CD14-positive monocyte (primary cell): ENCODE data around the gene CDH15. TPM values are rescaled to one million over a fixed set of nuclear protein-coding genes. Genes with fewer than 3 reads are reported as not detected.
"Not testable (repeated sequence)": the region's sequence is repeated elsewhere in the genome, so short reads cannot be mapped to it uniquely, and the experiment has no call there.

Experiments used
- DNase-seq, 3 donors: peaks; one replicate each; pipeline ENCODE4 v3.0.0-alpha.2; 2011 to 2022
- H2AFZ ChIP-seq: 2 replicates; pipeline ENCODE4 v1.6.0; 2012; ENCODE audit warnings: mild to moderate bottlenecking, low read depth, low read length, inconsistent platforms; ENCODE audit not compliant: insufficient read depth, poor library complexity, severe bottlenecking
- H3K27ac ChIP-seq, 2 donors: 1 replicate in 1 of 2; 2 replicates in 1 of 2; pipeline ENCODE4 v1.5.1; 2012 to 2013; ENCODE audit warnings: low read length in 2 of 2, control low read depth in 1 of 2, inconsistent platforms in 1 of 2, low read depth in 1 of 2, mild to moderate bottlenecking in 1 of 2
- H3K27me3 ChIP-seq, 2 donors: one replicate each; pipeline versions ENCODE4 v1.6.0 to v1.6.1; 2011 to 2013; ENCODE audit warnings: low read length in 2 of 2; ENCODE audit not compliant: control insufficient read depth in 2 of 2, insufficient read depth in 2 of 2
- H3K36me3 ChIP-seq, 2 donors: replicated peaks in 1 of 2; 1 replicate in 1 of 2; 2 replicates in 1 of 2; pipeline versions ENCODE4 v1.5.1 to v1.6.1; 2012 to 2013; ENCODE audit warnings: low read length in 2 of 2, control low read depth in 1 of 2, inconsistent platforms in 1 of 2, mild to moderate bottlenecking in 1 of 2; ENCODE audit not compliant: insufficient read depth in 2 of 2, control insufficient read depth in 1 of 2
- H3K4me1 ChIP-seq, 2 donors: 1 replicate in 1 of 2; 2 replicates in 1 of 2; pipeline versions ENCODE4 v1.5.1 to v1.6.1; 2012 to 2013; ENCODE audit warnings: low read length in 2 of 2, control low read depth in 1 of 2, inconsistent platforms in 1 of 2, mild to moderate bottlenecking in 1 of 2, moderate library complexity in 1 of 2; ENCODE audit not compliant: insufficient read depth in 2 of 2, control insufficient read depth in 1 of 2
- H3K4me2 ChIP-seq: replicated peaks from 2 replicates; pipeline ENCODE3; 2012; ENCODE audit warnings: low read length, moderate library complexity, mild to moderate bottlenecking; ENCODE audit not compliant: poor library complexity, severe bottlenecking; ENCODE audit errors: extremely low read depth
- H3K4me3 ChIP-seq, 3 experiments: fragments of 200-600 bp in 1 of 3; sonication (generic) in 1 of 3; replicated peaks in 1 of 3; 1 replicate in 2 of 3; 2 replicates in 1 of 3; pipeline ENCODE4 v1.5.1; 2011 to 2013; ENCODE audit warnings: low read length in 3 of 3, mild to moderate bottlenecking in 3 of 3, control low read depth in 2 of 3, low read depth in 2 of 3, inconsistent platforms in 1 of 3, moderate library complexity in 1 of 3
- H3K79me2 ChIP-seq: 2 replicates; pipeline ENCODE4 v1.6.0; 2012; ENCODE audit warnings: mild to moderate bottlenecking, control low read depth, inconsistent platforms, low read length, moderate library complexity; ENCODE audit not compliant: insufficient read depth
- H3K9ac ChIP-seq: 2 replicates; pipeline ENCODE4 v1.6.0; 2017; ENCODE audit warnings: low read length, mild to moderate bottlenecking; ENCODE audit not compliant: insufficient read depth, poor library complexity, severe bottlenecking
- H3K9me3 ChIP-seq, 2 donors: replicated peaks in 1 of 2; 1 replicate in 1 of 2; 2 replicates in 1 of 2; pipeline versions ENCODE4 v1.5.1 to v1.6.1; 2012 to 2013; ENCODE audit warnings: low read length in 2 of 2, control low read depth in 1 of 2; ENCODE audit not compliant: control insufficient read depth in 1 of 2, insufficient read depth in 1 of 2
- H4K20me1 ChIP-seq: 2 replicates; pipeline ENCODE4 v1.6.0; 2012; ENCODE audit warnings: mild to moderate bottlenecking, low read length, control low read depth, moderate library complexity; ENCODE audit not compliant: insufficient read depth
- H3K27ac Mint-ChIP-seq, 7 donors: one replicate each; pipeline ENCODE4 v1.8.0; 2020; ENCODE audit warnings: mild to moderate bottlenecking in 7 of 7, mixed read lengths in 7 of 7, moderate library complexity in 6 of 7, inconsistent platforms in 2 of 7
- H3K27me3 Mint-ChIP-seq, 3 donors: one replicate each; pipeline ENCODE4 v1.8.0; 2021 to 2022; ENCODE audit warnings: low read depth in 3 of 3, mild to moderate bottlenecking in 3 of 3, mixed read lengths in 3 of 3, moderate library complexity in 3 of 3, inconsistent platforms in 1 of 3
- H3K36me3 Mint-ChIP-seq, 2 donors: one replicate each; pipeline ENCODE4 v1.8.0; 2020; ENCODE audit warnings: mixed read lengths in 2 of 2, inconsistent platforms in 1 of 2, mild to moderate bottlenecking in 1 of 2
- H3K4me1 Mint-ChIP-seq: one replicate; pipeline ENCODE4 v1.8.0; 2020; ENCODE audit warnings: mild to moderate bottlenecking, mixed read lengths
- H3K4me3 Mint-ChIP-seq, 2 donors: one replicate each; pipeline ENCODE4 v1.8.0; 2020; ENCODE audit warnings: mild to moderate bottlenecking in 2 of 2, mixed read lengths in 2 of 2, moderate library complexity in 1 of 2
- H3K9me3 Mint-ChIP-seq, 7 donors: one replicate each; pipeline ENCODE4 v1.8.0; 2020 to 2022; ENCODE audit warnings: mixed read lengths in 7 of 7, mild to moderate bottlenecking in 6 of 7, moderate library complexity in 6 of 7, inconsistent platforms in 2 of 7
- WGBS: methylation state at CpG from one replicate; pipeline ENCODE4 v1.1.5; 2013; ENCODE audit warnings: missing lambda C conversion rate; ENCODE audit not compliant: insufficient coverage; 5-methylcytosine and 5-hydroxymethylcytosine counted together
- intact Hi-C, 2 donors: fragments of 100-400 bp; cut with micrococcal nuclease; formaldehyde crosslinking; loops; one replicate each; pipeline versions ENCODE4 v1.15.0 to v1.15.1; 2023
- polyA plus RNA-seq, 3 donors: library from polyadenylated mRNA; depleted of rRNA in 1 of 3; unstranded in 2 of 3; stranded (reverse) in 1 of 3; fragments of 300-500 nt in 2 of 3; fragments of >200 nt in 1 of 3; fragmentation: Illumina TruSeq in 2 of 3; gene quantifications; 1 replicate in 2 of 3; 2 replicates in 1 of 3; pipeline ENCODE4 v1.2.3, GENCODE V29; 2012 to 2021
- TF ChIP-seq, protein P1 (sequence below): fragments of 200-600 bp; IDR thresholded peaks from one replicate; pipeline ENCODE4 v1.8.0; 2022; ENCODE audit warnings: antibody characterized with exemption, mild to moderate bottlenecking

Gene CDH15
- polyA plus RNA-seq, 3 donors = not detected

DNA sequence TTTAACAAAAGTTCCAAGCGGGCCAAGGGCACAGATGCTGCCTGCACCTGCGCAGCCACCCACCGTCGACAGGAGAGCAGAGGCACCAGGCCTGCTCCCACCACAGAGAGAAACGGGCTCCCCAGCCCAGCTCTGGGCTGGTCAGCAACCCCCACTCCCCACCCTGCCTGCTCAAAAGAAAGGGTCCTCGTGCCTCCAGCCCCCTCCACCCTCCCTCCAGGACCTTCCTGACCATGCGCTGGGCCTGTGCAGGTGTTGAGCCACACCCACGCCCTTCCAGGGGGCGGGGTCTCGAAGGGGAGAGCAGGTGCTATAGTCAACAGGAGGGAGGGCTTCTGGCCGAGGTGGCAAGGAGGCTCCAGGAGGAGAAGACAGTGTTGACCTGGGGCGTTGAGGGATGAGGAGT lies 71.2 kb downstream of the CDH15 start:
- H3K27me3 Mint-ChIP-seq = peaks cover 20 to 21% (median 20%) of the 10 kb centered on the region in 3 donors
- no peaks in the 10 kb centered on the region for H3K79me2 ChIP-seq
- TF ChIP-seq, protein P1, sequence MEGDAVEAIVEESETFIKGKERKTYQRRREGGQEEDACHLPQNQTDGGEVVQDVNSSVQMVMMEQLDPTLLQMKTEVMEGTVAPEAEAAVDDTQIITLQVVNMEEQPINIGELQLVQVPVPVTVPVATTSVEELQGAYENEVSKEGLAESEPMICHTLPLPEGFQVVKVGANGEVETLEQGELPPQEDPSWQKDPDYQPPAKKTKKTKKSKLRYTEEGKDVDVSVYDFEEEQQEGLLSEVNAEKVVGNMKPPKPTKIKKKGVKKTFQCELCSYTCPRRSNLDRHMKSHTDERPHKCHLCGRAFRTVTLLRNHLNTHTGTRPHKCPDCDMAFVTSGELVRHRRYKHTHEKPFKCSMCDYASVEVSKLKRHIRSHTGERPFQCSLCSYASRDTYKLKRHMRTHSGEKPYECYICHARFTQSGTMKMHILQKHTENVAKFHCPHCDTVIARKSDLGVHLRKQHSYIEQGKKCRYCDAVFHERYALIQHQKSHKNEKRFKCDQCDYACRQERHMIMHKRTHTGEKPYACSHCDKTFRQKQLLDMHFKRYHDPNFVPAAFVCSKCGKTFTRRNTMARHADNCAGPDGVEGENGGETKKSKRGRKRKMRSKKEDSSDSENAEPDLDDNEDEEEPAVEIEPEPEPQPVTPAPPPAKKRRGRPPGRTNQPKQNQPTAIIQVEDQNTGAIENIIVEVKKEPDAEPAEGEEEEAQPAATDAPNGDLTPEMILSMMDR = no peak
- no peaks in the 10 kb centered on the region for H3K36me3 ChIP-seq
- H3K27ac ChIP-seq = no peak overlapping the region
- H3K4me1 Mint-ChIP-seq = peaks cover 19% of the 10 kb centered on the region
- no peak overlapping the region for H3K4me3 ChIP-seq
- 57% methylated on average over 8 of the region's 12 CpGs for WGBS
- intact Hi-C loops = no loop called here
- H2AFZ ChIP-seq = no peak overlapping the region
- peaks cover 22 to 29% of the 10 kb centered on the region in 2 donors for H3K4me1 ChIP-seq
- DNase-seq = no peak
- peaks cover 0 to 3% (median 0%) of the 10 kb centered on the region in 7 donors for H3K9me3 Mint-ChIP-seq
- peaks cover 0 to 3% of the 10 kb centered on the region in 2 donors for H3K9me3 ChIP-seq
- no peaks in the 10 kb centered on the region for H4K20me1 ChIP-seq
- no peaks in the 10 kb centered on the region for H3K36me3 Mint-ChIP-seq
- H3K27me3 ChIP-seq = peaks cover 0 to 12% of the 10 kb centered on the region in 2 donors
- no peak overlapping the region for H3K4me2 ChIP-seq
- no peak overlapping the region for H3K4me3 Mint-ChIP-seq
- H3K27ac Mint-ChIP-seq = peak overlapping the region in 1 of 7 donors; percentile 31
- H3K9ac ChIP-seq = no peak overlapping the region

DNA sequence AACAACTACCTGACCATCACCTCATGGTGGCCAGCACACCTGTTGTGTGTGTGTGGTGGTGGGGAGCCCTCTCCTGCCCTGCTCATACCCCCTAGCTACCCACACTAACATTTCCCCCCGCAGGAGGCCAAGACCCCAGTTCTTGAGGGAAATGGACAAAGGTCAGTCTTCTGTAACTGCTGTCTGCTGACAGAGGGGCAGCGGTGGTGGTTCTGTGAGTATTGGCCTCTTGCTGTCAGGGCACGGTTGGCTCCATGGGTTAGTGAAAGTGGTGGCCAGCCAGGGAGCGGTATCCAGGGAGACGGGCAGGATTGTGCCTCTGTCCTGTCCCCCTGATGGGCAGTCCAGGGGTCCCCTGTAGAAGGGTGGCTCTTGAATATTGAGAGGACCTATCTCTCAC lies 72.1 kb downstream of the CDH15 start:
- Histone ChIP-seq H3K4me1 (peaks cover 22 to 36% of the 10 kb centered on the region in 2 donors), H2AFZ (no peak overlapping the region), H3K27me3 (peaks cover 0 to 19% of the 10 kb centered on the region in 2 donors), H3K4me2 (no peak overlapping the region), H3K9ac (no peak overlapping the region), H3K36me3 (no peaks in the 10 kb centered on the region), H3K4me3 (no peak overlapping the region), H4K20me1 (no peaks in the 10 kb centered on the region), H3K79me2 (no peaks in the 10 kb centered on the region), H3K9me3 (peaks cover 7 to 8% of the 10 kb centered on the region in 2 donors), H3K27ac (no peak overlapping the region)
- intact Hi-C loops = no loop called here
- no peaks in the 10 kb centered on the region for H3K36me3 Mint-ChIP-seq
- TF ChIP-seq, protein P1 = no peak
- H3K4me1 Mint-ChIP-seq = peaks cover 20% of the 10 kb centered on the region
- no peak overlapping the region for H3K4me3 Mint-ChIP-seq
- H3K27ac Mint-ChIP-seq = peak overlapping the region in 3 of 7 donors; percentile 3 to 26 (median 13)
- DNase-seq = no peak
- whole genome bisulfite sequencing = 96% methylated on average over 4 of the region's 5 CpGs
- H3K27me3 Mint-ChIP-seq = peaks cover 25 to 26% (median 25%) of the 10 kb centered on the region in 3 donors
- peaks cover 0 to 12% (median 5%) of the 10 kb centered on the region in 7 donors for H3K9me3 Mint-ChIP-seq

DNA sequence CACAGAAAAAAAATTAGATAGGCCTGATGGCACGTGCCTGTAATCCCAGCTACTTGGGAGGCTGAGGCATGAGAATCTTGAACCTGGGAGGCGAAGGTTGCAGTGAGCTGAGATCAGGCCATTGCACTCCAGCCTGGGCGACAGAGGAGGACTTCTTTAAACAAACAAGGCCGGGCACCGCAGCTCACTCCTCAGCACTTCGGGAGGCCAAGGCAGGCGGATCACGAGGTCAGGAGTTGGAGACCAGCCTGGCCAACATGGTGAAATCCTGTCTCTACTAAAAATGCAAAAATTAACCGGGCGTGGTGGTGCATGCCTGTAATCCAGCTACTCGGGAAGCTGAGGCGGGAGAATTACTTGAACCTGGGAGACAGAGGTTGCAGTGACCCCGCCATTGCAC lies 72.7 kb downstream of the CDH15 start:
- Histone ChIP-seq H3K4me1 (peaks cover 22 to 36% of the 10 kb centered on the region in 2 donors), H3K9me3 (peaks cover 8 to 13% of the 10 kb centered on the region in 2 donors), H3K27me3 (peaks cover 0 to 20% of the 10 kb centered on the region in 2 donors)
- H3K4me2 ChIP-seq, H3K4me3 ChIP-seq, H3K9ac ChIP-seq, H3K4me3 Mint-ChIP-seq, DNase-seq, H4K20me1 ChIP-seq, H2AFZ ChIP-seq, H3K36me3 ChIP-seq, H3K79me2 ChIP-seq, H3K27ac ChIP-seq, H3K36me3 Mint-ChIP-seq, intact Hi-C loops: not testable (repeated sequence)
- Mint-ChIP-seq H3K27ac (peak overlapping the region in 1 of 7 donors; percentile 3), H3K4me1 (peaks cover 20% of the 10 kb centered on the region), H3K9me3 (peaks cover 0 to 17% (median 10%) of the 10 kb centered on the region in 7 donors), H3K27me3 (peaks cover 25 to 31% (median 28%) of the 10 kb centered on the region in 3 donors)
- 89% methylated on average over 13 of the region's 13 CpGs for WGBS
